NT2/D1 (cell line): Measurements from ENCODE around the gene REG3G.

Source experiments
- YY1 ChIP-seq: IDR thresholded peaks from 2 replicates; pipeline ENCODE4 v1.6.1; 2011; ENCODE audit not compliant: insufficient read length, insufficient read depth
- ZNF274 ChIP-seq: IDR thresholded peaks from 2 replicates; pipeline ENCODE4 v1.6.1; 2011; ENCODE audit warnings: mild to moderate bottlenecking, low read depth, low read length

DNA sequence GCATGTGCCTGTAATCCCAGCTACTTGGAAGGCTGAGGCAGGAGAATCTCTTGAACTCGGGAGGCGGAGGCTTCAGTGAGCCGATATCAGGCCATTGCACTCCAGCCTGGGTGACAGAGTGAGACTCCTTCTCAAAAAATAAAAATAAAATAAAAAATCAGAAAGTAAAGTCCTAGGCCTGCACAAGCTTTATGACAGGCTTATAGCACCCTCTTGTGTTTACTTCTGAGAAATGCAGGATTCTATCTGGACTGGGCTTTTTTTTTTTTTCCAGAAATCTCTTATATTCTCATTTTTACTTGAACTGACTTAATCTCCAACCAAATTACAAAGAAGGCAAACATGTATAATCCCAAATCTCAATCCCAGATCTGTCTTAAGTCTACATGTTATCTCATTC, 26.1 kb upstream of the REG3G start:
- no peak for TF ChIP-seq ZNF274
- no peak for TF ChIP-seq YY1
